Colonic mucosa (tissue), 4 donors: ENCODE measurements around the gene ZDHHC20. TPM values are rescaled to one million over a fixed set of nuclear protein-coding genes. Genes with fewer than 3 reads are reported as not detected.

Experiments used
- DNase-seq: peaks from one replicate; pipeline ENCODE4 v3.0.0-alpha.2; 2020
- H3K27ac ChIP-seq: fragments of 200-600 bp; one replicate; pipeline ENCODE4 v1.8.0; 2021
- H3K27me3 ChIP-seq: fragments of 200-600 bp; one replicate; pipeline ENCODE4 v1.8.0; 2021
- H3K36me3 ChIP-seq: fragments of 200-600 bp; one replicate; pipeline ENCODE4 v1.8.0; 2021
- H3K4me1 ChIP-seq: fragments of 200-600 bp; one replicate; pipeline ENCODE4 v1.8.0; 2021; ENCODE audit warnings: mild to moderate bottlenecking
- H3K4me3 ChIP-seq: fragments of 200-600 bp; one replicate; pipeline ENCODE4 v1.8.0; 2021
- H3K9ac ChIP-seq, 2 donors: one replicate each; pipeline ENCODE4 v1.7.0; 2013; ENCODE audit warnings: control low read depth in 2 of 2, low read depth in 2 of 2, low read length in 2 of 2
- H3K9me3 ChIP-seq: fragments of 200-600 bp; one replicate; pipeline ENCODE4 v1.8.0; 2021
- CTCF ChIP-seq: fragments of 200-600 bp; IDR thresholded peaks from one replicate; pipeline ENCODE4 v1.8.0; 2022; ENCODE audit warnings: antibody characterized with exemption, mild to moderate bottlenecking
- intact Hi-C: fragments of 100-400 bp; cut with DNase I; formaldehyde crosslinking; loops from one replicate; pipeline ENCODE4 v1.14.1; 2022
- total RNA-seq, 2 donors: library from RNA; stranded (reverse); fragmentation: NEBNext Ultra II Directional in 1 of 2; extraction: Animal tissue kit (Norgen Biotek cat#: 25700) in 1 of 2; gene quantifications; one replicate each; pipeline ENCODE4 v1.2.1, GENCODE V29; 2021
- donor health status: healthy.
- donor health status: DM: no; HTN: no; CAD: no.
- donor health status: DM: no; HTN: no; CAD: no.

Gene ZDHHC20
- total RNA-seq, 2 donors from 2014 or later: 74.0 to 111 TPM

DNA sequence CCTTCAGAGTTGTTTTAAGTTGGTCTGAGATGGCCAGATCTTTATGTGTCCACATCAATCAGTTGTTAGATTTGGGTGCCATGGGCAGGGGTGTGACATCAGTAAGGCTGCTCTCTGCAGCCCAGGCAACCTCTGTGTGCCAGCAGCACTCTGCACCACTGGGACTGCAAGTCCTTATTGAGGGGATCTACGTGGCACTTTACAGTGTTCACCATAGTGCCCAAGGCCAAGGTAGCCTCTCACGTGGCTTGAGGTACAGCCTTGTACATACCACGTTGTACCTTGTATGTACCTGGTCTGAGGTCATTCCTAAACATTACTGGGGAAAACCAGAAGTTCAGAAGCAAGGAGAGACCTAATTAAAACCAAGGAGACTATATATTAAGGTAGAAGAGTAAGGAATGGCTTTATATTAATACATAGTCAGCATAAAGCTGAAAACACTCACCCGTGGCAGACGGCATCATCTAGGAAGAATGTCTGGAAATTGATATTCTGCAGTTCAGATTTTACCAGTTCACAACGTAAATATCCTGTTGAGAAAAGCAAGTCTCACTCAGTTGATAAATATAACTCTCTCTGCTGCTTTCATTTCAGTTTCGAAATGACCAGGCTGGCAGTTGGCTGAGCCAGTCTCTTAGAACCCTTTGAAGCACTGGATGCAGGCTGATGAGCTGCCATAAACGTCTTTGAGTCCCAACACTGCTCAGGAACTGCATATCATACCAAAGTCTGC is 128.8 kb downstream of the ZDHHC20 start:
- no peaks in the 10 kb centered on the region for H3K4me1 ChIP-seq
- DNase-seq: no peak
- TF ChIP-seq CTCF: no peak
- H3K27ac ChIP-seq: no peak overlapping the region
- no peak overlapping the region for H3K9ac ChIP-seq
- no peaks in the 10 kb centered on the region for H3K9me3 ChIP-seq
- intact Hi-C loops: no loop called here
- H3K27me3 ChIP-seq: no peaks in the 10 kb centered on the region
- H3K36me3 ChIP-seq: no peaks in the 10 kb centered on the region
- H3K4me3 ChIP-seq: no peak overlapping the region

GRCh38 chr13:21328836-21329477 is 130.1 kb downstream of the ZDHHC20 start:
- no peak overlapping the region for H3K4me3 ChIP-seq

DNA sequence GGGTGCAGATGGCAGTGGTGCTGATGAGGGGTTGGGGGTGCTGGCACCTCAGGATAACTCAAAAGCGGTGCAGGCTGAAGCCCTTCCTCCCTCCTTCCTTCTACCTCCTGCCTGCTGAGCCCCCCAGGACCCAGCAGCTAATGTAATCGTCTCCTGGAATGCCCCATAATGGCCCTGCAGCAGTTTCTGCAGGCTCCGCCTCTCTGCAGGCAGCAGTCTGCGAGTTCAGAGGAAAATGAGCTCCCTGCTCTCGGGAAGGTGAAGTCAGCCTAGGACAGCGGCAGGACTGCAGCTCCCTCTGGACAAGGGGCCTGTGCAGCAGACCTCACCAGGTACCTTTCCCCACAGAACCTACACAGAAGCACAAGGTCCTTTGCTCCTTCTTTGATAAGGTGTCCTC is 130.9 kb downstream of the ZDHHC20 start:
- Histone ChIP-seq H3K27me3 (no peaks in the 10 kb centered on the region), H3K27ac (no peak overlapping the region), H3K4me1 (no peaks in the 10 kb centered on the region), H3K4me3 (no peak overlapping the region), H3K9me3 (no peaks in the 10 kb centered on the region), H3K9ac (no peak overlapping the region), H3K36me3 (no peaks in the 10 kb centered on the region)
- no peak for TF ChIP-seq CTCF
- intact Hi-C loops: no loop called here
- no peak for DNase-seq

More at GRCh38 chr13:21328836-21329477, 130.1 kb downstream of the ZDHHC20 start:
- H3K4me1 ChIP-seq: no peaks in the 10 kb centered on the region
- H3K9me3 ChIP-seq: no peaks in the 10 kb centered on the region
- H3K9ac ChIP-seq: no peak overlapping the region
- DNase-seq: no peak
- H3K27me3 ChIP-seq: no peaks in the 10 kb centered on the region
- no peak for TF ChIP-seq CTCF
- H3K27ac ChIP-seq: no peak overlapping the region
- intact Hi-C loops: no loop called here
- H3K36me3 ChIP-seq: no peaks in the 10 kb centered on the region

- Histone ChIP-seq H3K9ac (peak overlapping the region in 1 of 2 donors; percentile 60), H3K4me3 (peak overlapping the region; percentile 51), H3K9me3 (no peaks in the 10 kb centered on the region), H3K36me3 (no peaks in the 10 kb centered on the region), H3K27ac (no peak overlapping the region), H3K27me3 (no peaks in the 10 kb centered on the region), H3K4me1 (no peaks in the 10 kb centered on the region)
- peak; percentile 41 for DNase-seq
- intact Hi-C loops: no loop called here
- no peak for TF ChIP-seq CTCF
Measured at GRCh38 chr13:21326155-21327031, 132.7 kb downstream of the ZDHHC20 start.

DNA sequence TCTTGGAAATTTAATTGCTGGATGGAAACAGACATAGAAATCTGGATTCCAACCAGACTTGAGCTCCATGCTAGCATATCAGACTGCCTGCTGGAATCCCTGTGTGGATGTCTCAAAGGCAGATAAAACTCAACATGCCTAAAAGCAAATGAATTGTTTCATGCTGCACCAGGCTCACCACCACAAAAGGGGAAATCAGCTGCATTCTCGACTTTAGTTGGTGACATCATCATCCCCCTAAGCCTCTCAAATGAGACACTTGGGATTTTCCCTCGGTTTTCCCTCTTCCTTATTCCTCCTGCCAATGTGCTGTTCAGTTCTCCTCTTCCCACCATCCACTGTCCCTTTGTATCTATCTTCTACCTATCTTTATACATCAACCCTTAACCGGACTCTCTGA is 134.3 kb downstream of the ZDHHC20 start:
- H3K9ac ChIP-seq: no peak overlapping the region
- TF ChIP-seq CTCF: no peak
- no peak overlapping the region for H3K4me3 ChIP-seq
- no peak overlapping the region for H3K27ac ChIP-seq
- H3K9me3 ChIP-seq: no peaks in the 10 kb centered on the region
- intact Hi-C loops: no loop called here
- no peaks in the 10 kb centered on the region for H3K4me1 ChIP-seq
- no peak for DNase-seq
- H3K27me3 ChIP-seq: no peaks in the 10 kb centered on the region
- H3K36me3 ChIP-seq: no peaks in the 10 kb centered on the region
